ENCODE measurements around the gene GPRC5D.

The GPRC5D gene

DNA sequence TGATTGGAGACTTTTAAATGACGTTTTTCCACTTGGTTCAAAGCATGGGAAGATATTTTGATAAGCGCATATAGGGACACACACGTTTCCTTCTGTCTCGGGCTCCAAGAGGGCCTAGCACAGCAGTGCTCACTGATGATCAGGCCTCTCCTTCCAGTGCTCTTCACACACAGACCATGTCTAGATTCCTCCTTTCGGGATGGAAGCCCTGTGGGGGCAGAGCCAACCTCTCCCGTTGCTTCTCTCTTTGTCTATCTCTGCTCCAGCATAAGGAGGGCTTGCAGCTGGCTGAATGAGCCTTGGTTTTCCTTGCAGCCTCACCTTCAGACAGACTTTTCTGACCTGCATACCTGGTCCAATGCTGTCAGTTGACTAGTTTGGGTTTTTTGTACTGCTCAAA lies 22.3 kb downstream of the GPRC5D start:
- no peak for DNase-seq (ENCODE audit: low read depth, low spot score)
- CTCF ChIA-PET: interaction anchor here (0.7 kb wide), 1 partner anchor 45 kb away, joined by 3 read pairs; no protein-coding TSS in a partner anchor

DNA sequence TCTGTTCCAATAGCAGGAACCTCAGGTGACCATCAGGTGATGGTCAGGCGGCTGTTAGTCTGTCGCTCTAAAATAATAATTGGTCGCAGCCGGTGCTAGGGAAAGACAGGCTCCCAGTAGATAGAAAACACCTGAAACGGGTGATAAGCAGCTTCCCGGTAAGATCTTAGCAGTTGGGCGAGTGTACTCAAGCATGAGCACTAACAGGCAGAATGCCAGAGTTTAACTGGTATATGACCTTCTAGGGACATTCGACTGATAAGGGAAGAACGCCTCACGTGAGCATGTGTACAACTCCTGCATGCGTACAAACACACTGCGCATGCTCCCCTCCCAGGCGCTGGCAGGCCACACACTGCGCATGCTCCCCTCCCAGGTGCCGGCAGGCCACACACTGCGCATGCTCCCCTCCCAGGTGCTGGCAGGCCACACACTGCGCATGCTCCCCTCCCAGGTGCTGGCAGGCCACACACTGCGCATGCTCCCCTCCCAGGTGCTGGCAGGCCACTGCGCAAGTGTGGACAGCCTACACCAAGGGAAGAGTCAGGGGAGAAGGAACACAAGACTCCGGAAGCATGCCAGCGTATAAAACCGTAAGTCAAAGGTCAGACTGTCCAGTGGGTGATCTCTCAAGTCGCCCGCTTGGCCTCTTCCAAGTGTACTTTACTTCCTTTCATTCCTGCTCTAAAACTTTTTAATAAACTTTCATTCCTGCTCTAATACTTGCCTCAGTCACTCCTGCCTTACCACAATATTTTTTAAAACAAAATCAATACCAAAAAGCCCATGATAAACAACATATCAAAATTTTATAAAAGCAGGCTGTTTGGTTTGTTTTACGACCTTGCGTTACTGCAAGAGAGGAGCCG lies 24.5 kb downstream of the GPRC5D start:
- no peak for DNase-seq (ENCODE audit: low read depth, low spot score)
- TF ChIP-seq CTCF (IDR thresholded peaks at IDR 0.05; ENCODE audit: insufficient read depth, low read length, missing control alignments): no peak
- ChIA-PET POLR2A (no interaction called here), CTCF (interaction anchor here (1.0 to 2.6 kb wide), 4 partner anchors 9 to 90 kb away, joined by 4 to 11 read pairs (median 5); no protein-coding TSS in a partner anchor)
- H3K4me3 ChIP-seq (ENCODE audit: low read depth, low read length): peak overlapping the region; percentile 55

More for the DNA sequence above, 22.3 kb downstream of the GPRC5D start:
- POLR2A ChIA-PET: no interaction called here
- no peak overlapping the region for H3K4me3 ChIP-seq (ENCODE audit: low read depth, low read length)
- no peak for TF ChIP-seq CTCF (IDR thresholded peaks at IDR 0.05; ENCODE audit: insufficient read depth, low read length, missing control alignments)

DNA sequence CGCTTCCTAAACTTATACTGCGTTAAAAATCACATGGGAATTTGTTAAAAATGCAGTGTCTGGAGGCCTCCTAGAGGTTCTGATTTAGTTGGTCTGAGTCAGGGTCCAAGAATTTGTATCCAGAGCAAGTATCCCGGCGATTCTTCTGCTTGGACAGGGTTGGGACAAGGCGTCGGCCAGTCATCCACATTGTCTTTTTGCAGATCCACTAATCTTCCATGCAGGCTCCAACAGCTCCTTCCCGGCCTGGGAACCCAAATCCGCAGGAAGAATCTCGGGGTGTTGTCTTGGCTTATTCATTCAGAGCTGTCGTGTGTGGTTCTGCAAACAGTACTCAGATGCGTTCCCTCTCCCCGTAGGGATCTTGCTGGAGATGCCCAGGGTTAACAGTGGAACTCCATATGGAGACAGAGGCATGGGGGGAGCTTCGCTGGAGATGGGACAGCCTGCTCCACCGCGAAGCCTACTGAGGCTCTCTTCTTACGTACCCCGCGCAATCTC lies 25.3 kb downstream of the GPRC5D start:
- CTCF ChIA-PET: interaction anchor here (1.0 to 2.6 kb wide), 4 partner anchors 10 to 89 kb away, joined by 4 to 11 read pairs (median 5); no protein-coding TSS in a partner anchor
- TF ChIP-seq CTCF (IDR thresholded peaks at IDR 0.05; ENCODE audit: insufficient read depth, low read length, missing control alignments): no peak
- POLR2A ChIA-PET: no interaction called here
- H3K4me3 ChIP-seq (ENCODE audit: low read depth, low read length): no peak overlapping the region
- DNase-seq (ENCODE audit: low read depth, low spot score): no peak

- no peak overlapping the region for H3K4me3 ChIP-seq (ENCODE audit: low read depth, low read length)
- ChIA-PET CTCF (interaction anchor here (0.7 to 2.6 kb wide), 3 partner anchors 10 to 330 kb away, joined by 3 to 11 read pairs (median 3); no protein-coding TSS in a partner anchor), POLR2A (no interaction called here)
- no peak for DNase-seq (ENCODE audit: low read depth, low spot score)
- TF ChIP-seq CTCF (IDR thresholded peaks at IDR 0.05; ENCODE audit: insufficient read depth, low read length, missing control alignments): no peak
Observed at GRCh38 chr12:12925388-12925787, 26.6 kb downstream of the GPRC5D start.

GRCh38 chr12:12924169-12924568 lies 27.8 kb downstream of the GPRC5D start:
- POLR2A ChIA-PET: no interaction called here
- CTCF ChIA-PET: interaction anchor here (1.4 kb wide), 1 partner anchor 331 kb away, joined by 3 read pairs; no protein-coding TSS in a partner anchor
- DNase-seq (ENCODE audit: low read depth, low spot score): no peak
- H3K4me3 ChIP-seq (ENCODE audit: low read depth, low read length): no peak overlapping the region
- no peak for TF ChIP-seq CTCF (IDR thresholded peaks at IDR 0.05; ENCODE audit: insufficient read depth, low read length, missing control alignments)

- ChIA-PET CTCF (no interaction called here), POLR2A (no interaction called here)
- TF ChIP-seq CTCF (IDR thresholded peaks at IDR 0.05; ENCODE audit: insufficient read depth, low read length, missing control alignments): no peak
- no peak for DNase-seq (ENCODE audit: low read depth, low spot score)
- no peak overlapping the region for H3K4me3 ChIP-seq (ENCODE audit: low read depth, low read length)
Observed at GRCh38 chr12:12922978-12923377, 29.0 kb downstream of the GPRC5D start.

Data from AG04449 (cell line).